HG02798 (cell line): ENCODE data around the gene NR2F1.
A peak's percentile ranks its signal among the peaks of the same experiment; 100 is the strongest.
"Not testable (repeated sequence)": the region's sequence is repeated elsewhere in the genome, so short reads cannot be mapped to it uniquely, and the experiment has no call there.

Experiments used
- ATAC-seq: cut with Tn5 transposase; IDR thresholded peaks from one replicate; pipeline ENCODE4 v1.9.1; 2021; ENCODE audit warnings: mild to moderate bottlenecking; ENCODE audit not compliant: unreplicated experiment, poor library complexity

NR2F1 gene

DNA sequence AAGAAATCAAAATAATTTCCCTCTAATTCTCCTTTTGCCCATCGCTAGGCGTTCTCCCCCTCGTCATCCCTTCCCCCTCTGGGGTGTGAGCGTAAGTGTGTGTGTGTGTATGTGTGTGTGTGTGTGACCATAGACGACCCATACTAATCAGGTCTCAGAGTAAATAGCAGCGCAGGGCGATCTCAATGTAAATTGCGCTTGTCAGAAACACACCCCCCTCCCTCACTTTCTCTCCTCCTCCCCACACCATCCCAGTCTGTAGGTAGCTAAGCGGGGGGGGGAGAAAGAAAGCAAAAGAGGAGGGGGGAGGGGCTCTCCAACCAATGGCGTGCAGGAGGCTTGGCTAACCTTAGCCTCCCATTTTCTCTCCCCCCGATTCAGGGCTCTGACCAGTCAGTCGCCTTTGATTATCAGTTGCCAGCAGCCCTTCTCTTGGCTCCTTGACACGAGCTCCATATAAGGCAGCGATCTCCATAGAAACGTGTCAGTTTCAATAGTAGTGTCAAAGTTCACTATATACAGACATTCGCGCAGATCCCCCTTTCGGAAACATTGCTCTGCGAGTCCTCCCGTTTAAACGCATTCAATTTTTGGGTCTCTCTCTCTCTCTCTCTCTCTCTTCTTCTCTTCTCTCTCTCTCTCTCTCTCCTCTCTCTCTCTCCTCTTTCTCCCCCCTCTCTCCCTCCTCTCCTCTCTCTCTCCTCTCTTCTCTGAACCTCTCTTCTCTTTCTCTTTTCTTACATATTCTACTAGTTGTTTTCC lies at the start of gene NR2F1:
Gene NR2F1 (plus strand): TSS at position 546 of the 762 bp plus-strand sequence. CDS start 1,802 bp downstream, outside the sequence.
- peak; percentile 39 for ATAC-seq

DNA sequence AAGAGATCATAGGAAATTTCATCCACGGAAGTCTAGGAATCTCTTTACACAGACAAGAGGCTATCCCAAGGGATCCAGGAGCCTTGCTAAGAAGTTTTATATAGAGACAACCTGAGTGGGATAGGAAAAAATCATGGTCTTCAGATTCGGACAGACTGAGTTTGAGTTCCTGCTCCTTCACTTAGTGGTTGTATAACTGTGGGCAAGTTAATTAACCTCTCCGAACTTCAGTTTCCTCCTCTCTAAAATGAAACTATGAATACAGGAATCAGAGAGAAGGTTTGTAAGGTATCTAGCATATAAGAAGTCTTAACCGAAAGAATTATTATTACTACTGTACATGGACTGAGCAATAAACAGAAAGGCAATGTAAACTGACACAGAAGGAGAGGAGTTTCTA lies 37.1 kb upstream of the NR2F1 start:
- no peak for ATAC-seq

DNA sequence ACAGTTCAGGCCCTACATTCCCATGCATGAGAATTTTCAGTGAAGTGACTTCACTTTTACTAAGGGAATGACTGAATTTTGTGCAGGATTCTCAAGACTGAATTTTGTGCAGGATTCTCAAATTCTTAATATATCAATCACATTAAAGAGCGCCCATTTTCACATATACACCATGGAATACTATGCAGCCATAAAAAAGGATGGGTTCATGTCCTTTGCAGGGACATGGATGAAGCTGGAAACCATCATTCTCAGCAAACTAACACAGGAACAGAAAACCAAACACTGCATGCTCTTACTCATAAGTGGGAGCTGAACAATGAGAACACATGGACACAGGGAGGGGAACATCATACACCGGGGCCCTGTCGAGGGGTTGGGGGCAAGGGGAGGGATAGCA lies 33.4 kb upstream of the NR2F1 start:
- ATAC-seq, result not testable (repeated sequence)

DNA sequence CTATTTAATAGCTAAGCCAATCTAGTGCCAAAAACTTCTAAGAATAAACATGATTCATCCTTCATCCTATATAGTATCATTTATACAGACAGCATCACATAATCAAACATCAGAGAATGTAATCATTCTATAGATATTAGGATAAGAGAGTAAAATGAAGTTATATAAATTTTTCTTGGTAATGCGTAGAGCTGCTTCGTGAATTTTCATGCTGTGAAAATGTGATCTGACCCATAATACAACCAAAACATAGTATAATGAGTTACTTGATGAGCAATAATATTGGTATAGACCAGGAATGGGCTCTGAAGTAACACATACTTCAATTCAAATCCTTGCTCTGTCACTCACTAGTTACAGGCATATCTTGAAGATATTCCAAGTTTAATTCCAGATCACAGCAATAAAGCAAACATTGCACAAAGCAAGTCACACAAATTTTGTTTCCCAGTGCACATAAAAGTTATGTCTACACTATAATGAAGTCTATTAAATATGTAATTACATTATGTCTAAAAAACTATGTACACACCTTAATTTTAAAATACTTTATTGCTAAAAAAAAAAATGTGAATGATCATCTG lies 25.9 kb upstream of the NR2F1 start:
- ATAC-seq, result no peak

DNA sequence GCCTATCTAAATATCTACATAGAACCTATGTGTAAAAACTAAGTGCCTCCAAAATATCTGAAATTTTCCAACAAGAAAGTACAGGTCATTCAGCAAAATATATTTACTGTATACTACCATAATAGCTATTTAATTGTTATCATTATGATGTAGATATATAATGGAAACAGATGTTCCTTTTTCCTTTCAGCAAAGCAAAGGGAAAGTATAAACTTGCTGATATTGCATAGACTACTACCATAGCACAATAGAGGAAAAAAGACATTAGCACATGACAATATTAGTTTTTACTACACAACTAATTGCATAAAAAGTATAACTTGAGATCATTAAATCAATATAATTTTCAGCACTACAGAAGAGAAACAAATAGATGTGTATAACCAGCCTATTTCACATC lies 16.9 kb upstream of the NR2F1 start:
- no peak for ATAC-seq

DNA sequence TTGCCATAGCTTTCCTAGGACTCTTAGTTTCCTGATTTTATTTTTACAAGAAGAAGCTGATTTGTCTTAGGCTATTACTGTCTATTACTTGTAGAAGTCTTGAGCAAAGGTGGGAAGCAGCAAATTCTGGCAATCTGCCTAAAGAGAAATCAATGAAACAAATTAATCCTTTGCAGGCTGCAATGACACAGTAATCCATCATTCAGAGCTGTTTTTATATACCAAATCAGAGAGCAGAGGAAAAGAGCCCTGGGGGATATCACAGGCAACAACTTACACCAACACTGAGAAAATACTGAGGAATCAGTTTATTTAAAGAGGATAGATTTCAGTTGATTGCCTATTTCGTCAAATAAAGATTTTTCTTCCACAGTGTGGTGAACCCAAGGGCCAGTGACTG lies 15.6 kb upstream of the NR2F1 start:
- no peak for ATAC-seq

DNA sequence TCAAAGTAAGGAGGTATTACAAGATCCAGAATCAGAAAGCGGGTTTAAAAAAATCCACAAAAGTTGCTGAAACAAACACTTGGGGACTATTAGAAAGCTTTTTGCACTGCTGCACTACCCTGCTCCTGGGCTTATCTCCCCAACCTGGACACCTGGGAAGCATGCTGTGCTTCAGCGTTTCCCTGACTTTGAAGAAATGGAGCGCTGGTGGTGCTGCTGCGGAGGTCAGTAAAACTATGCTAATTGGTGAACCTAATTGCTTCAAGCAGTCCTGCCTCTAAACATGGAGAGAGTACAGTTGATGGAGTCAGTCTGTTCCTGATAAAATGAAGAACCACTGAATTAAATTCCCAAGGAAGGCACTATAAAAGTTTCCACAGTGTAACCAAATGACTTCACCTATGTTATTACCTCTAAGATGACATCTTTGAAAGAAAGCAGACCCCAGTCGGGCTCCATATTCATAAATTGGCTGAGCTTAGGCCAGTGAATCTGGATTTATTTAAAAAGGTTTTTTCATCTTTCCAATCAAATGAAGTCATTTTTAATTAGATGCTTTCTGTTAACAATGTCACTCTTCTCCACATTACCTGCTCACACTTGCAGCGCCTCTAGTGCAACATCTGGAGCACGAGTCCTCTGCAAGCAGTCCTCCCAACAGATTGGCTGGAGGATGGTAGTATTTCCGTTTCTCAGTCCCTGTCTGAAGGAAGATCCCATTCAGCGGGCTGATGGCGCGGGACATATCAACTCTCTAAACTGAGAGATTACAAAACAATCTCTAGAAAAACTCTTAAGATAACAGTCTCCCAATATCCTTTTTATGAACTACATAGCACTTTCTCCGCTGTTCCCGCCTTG lies 13.5 kb upstream of the NR2F1 start:
- no peak for ATAC-seq

DNA sequence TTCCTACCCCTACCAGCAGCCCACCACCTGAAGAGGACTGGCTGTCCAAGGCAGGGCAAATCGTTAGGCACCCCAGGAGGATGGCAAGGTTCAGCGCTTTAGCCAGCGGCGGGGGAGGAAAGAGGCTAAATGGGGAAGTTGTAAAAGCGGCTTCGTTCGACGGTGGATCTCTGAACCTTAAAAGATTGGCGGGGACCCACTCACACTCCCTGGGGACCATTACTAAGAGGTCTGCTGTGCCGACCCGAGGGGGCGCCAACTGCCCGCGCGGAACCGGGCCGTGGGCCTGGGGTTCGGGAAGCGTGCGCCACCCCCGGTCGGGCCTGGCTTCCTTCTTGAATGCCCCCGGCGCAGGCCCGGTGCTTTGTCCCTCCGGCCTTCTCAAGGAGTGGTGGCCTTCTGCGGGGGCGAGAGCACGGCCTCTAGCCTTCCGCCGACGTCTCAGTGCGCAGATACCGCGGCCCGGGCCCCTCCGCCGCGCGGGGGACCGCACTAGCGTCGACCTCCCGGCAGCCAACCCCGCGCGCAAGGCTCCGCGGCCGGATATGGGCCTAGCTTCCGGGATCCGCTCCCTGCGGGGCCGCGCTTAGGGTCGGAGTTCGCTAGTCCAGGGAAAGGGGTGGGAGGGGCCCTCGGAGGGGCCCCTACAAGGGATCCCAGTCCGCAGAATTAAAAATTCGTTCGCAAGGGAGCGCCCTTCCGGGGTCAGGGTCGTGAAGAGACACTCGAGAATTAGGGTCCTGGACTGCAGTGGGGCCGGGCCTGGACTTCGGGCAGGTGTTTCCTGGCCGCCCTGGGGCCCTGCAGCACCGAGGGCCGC lies 12.5 kb upstream of the NR2F1 start:
- peak; percentile 37 for ATAC-seq

DNA sequence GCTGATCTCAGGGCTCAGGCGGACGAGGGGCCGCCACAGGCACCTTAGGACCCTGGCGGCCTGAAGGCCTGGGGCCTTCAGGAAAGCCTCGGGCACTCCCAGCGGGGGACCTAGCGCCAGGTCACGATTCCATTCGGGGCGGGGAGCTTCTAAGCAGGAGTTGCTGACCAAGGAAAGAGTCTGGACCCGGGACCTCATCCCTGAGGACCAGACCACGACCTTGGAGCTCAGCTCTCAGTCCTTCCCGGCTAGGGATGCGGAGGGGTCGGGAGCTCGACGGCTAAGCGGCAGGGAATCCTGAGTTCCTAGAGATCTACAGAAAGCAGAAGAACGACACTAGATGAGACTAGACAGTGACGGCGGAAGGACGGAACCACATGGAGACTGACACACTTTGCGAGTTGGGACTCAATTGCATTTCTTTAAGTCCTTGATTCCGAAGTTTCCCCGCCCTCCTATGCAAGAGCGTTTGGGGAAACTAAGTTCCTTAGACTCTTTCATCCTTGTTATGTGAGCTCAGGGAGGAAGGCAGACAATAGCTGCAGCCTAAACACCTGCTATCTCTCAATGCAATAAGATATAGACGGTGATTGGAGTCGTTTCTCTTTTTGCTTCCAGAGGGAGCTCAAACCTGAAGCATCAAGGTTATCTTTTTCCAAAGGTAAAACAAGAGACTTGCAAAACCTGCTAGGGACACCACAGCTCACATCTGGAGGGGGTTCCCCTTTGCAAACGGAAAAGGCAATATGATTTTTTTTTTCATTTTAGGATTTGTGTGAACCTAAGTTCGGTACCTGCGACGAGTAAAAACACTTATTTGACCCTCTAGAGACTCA lies 11.7 kb upstream of the NR2F1 start:
- no peak for ATAC-seq

DNA sequence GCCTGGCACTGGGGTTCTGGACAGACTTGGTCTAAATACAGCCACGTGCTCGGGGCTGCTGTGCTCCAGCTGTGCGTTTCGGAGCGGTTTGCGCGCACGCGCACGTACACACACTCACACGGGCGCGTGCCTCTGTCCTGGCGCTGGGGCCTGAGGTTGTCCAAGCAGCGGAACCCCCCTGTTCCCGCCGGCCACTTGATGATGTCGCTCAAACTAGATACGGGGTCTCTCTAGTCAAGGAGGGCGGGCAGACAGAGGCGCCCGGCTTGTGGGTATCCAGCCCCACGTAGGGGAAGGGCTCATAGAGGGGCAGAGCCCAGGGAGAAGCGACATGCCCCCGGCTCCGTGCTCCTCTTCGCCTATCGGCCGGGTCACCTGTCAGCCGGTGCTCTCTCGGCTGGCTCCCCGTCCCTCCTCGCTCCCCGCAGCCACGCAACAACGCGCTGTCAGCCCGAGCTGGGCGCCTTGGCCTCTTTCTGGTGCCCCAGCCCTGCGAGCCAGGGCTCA lies 10.9 kb upstream of the NR2F1 start:
- ATAC-seq, result peak; percentile 34

DNA sequence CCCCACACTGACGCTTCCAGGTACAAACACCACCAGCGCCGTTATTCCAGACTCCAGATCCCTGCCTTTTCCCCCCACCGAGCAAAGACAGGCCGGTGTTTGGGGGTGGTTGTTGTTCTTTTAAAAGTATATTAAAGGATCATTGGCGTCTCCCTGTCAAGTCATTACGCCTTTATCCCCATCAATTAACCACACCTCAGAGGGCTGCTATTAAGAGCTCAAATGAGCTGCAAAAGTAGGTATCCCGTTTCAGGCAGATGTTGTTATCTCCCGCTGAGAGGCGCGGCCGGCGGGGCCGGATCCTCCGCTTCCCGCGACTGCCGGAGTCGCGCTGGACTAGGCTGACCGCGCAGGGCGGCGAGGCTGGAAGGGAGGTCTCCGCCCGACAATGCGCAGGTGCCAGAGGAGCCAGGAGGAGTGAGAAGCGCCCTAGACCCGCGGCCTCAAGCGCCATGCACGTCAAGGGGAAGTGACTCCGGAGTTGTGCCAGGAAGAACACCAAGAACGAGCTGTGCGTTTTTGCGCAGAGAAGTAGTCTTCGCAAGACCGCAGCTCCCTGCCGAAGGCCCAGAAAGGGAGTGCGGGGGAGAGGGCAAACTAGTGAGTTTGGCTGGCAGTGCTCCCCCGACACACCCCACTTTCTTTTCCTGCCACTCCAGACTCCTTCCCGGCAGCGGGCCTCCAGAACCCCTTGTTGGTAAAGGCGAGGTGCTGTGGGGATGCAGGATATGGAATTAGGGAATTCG lies 10.2 kb upstream of the NR2F1 start:
- ATAC-seq, result no peak

DNA sequence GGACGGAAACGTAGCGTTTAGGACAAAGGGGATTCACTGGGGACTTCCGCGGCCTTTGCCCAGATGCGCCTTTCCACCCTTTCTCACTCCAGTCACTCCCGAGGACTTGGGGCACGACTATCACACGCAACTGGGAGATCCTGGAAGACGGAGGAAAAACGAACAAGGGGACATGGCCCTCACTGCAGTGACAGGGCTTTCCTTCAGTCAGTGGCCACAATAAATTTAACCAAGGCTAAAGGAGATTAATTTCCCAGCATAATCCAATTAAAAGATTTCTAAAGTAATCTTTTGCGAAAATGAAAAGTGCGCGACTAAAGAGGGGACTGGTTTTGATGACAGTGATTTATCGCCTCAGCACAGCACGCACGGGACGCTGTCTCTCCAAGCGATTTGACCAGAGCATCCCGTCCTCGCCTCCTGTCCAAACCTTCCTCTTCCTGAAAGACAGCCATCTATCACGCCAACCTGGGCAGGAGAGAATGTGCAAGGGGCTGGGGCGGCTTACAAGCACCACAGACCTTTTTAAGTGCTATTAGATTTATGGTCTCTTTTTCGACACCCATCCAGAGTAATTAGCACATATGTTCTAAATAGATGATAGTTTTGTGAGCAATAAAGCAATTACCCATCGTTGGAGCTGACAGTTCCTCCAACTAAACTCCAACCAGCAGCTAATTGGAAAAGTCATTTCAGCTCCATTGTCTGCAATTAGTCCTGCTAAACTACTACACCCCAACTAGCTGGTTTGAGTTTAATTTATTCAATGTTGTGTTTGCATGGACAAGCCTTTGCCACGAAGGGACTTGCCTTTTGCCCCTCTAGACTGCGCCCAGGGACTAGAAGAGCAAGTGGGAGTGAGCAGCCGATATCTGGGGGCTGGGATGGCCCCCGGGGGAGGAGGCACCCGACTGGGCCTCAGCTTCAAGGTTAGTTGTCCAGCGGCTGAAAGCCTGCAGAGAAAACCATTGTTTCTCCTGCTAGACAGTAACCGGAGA lies 9.4 kb upstream of the NR2F1 start:
- ATAC-seq, result no peak

DNA sequence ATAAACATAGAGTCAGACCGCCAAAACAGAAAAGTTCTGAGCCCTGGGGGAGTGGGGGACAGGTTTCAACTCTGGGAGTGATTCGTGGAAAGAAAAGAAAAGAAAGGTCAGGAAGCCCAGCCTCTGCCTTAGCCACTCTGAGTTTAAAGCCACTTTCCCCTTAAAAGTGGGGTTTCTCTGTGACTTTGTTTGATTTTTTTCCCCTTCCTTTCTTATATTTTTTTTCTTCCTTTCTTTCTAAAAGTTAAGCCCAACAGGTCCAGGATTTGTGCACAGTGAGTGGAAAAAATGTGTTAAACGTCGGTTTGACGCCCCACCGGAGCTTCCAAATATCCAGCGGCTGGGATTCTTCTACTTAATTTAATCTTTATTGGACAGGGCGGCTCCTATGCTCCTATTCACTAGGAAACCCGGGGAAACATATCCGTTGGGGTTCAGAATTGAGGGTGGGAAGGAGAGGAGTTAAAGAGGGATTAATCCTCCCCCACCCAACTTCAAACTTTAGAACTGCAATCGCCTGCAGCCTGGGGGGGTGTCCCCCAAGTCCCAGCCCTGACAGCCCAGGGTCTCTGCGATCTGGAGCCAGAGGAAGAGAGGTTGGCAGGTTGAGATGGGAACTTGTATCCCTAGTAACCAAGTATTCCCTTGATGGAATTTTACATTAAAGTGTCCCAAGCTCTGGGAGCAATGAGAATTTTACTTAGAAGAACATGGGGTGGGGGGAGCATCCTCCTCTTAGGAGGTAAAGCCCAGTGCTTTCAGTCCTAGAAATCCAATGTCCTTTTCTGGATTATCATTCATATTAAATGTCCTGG lies 8.3 kb upstream of the NR2F1 start:
- no peak for ATAC-seq

DNA sequence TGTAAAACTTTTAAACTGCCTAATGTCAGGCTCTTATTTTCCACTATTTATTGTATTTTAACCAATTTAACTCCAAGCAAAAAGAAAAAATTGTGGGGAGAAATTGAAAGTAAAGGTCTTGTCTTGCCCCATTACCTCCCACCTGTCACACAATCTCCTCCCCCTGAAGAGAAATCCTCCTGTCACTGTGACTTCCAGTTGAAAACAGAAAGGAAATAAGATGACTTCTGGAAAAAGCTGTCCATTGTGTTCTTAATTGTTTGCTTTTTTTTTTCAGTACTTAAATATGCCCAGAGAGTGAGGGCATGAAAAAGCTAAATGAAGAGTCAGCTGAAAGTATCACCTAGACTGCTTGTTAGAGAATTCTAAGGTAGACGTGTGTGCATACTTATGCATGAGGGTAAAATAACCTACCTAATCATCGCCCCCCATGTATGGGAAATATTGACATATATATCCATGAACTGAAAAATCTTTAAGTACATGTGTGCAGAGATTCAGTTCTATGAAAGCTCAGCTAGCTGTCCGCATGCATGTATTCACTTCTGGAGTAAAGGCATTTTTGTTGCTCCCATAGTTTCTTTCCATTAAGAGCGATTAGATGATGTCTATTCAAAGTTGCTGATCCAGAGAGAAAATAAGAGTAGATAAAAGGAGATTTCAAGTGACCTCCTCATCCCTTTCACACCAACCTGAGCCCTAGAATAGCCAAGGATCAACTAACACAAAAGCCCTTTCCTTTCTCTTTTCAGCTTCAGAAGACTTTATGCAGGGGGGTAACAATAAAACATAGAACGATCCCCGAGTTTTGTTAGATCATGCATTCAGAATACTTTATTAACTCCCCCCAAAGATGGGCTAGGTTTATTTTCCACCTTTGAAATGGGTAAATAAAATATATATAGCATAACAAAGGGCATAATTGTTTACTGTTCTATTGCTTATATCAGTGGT lies 7.3 kb upstream of the NR2F1 start:
- ATAC-seq, result no peak

DNA sequence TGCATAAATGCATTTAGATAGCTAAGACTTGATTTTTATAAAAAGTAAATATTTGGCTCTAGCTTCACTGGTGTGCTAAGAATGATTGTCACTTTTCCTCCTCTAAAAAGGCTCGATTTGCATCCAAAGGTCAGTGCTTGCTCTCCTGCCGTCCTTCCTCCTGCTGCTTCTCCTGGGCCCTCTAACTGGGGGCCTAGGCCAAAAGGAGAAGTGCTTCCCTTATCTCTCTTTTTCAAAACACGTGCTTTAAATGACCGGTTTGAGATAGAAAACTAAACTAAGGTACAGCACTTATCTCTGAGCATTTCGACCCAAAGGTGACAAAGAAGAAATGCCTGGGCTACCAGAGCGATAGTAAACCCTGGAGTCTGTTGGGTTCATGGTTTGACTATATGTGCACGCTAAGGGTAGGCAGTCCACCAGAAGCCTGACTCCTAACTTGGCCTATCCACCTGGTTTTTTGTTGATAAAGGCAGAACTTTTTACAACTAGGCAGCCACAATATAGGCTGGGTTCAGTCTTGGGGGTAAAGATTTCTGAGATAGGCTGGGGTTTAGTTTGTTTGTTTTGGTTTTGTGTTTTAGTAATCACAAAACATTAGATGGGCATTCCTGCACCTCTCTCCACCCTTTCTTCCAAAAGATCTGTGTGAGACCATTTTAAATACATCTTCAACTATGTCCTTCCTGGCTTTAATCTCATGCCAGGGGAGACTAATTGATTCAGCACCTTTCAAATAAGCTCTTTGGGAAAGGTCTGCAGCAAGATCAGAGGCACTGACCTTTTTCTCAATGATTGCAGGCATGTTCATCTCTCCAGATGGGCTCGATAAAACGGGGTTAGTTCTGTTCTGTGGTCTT lies 5.8 kb upstream of the NR2F1 start:
- no peak for ATAC-seq
